Common myeloid progenitor, CD34-positive (primary cell): Measurements from ENCODE around the gene SPEM3.

Source experiments
- CTCF ChIA-PET: fragments of 350-600 bp; sonication (Branson Sonifier 250); formaldehyde crosslinking; loops from one replicate; lab custom pipeline; 2021; ENCODE audit warnings: antibody characterized with exemption; lab: Charles Lee
- POLR2A ChIA-PET: fragments of 350-600 bp; sonication (Branson Sonifier 250); formaldehyde crosslinking; loops from one replicate; lab custom pipeline; 2021; ENCODE audit warnings: antibody characterized with exemption; lab: Charles Lee
- DNase-seq, 3 donors: peaks; one replicate each; pipeline versions ENCODE4 v3.0.0 to v3.0.0-alpha.2; 2013
- H3K27ac ChIP-seq, 2 experiments: 1 replicate in 1 of 2; 2 replicates in 1 of 2; pipeline ENCODE4 v1.7.0; 2013; ENCODE audit warnings: inconsistent platforms in 2 of 2, low read length in 2 of 2, mild to moderate bottlenecking in 2 of 2, low read depth in 1 of 2, moderate library complexity in 1 of 2; ENCODE audit not compliant: severe bottlenecking in 2 of 2, insufficient read depth in 1 of 2, poor library complexity in 1 of 2
- H3K27me3 ChIP-seq, 5 experiments: replicated peaks in 2 of 5; 1 replicate in 3 of 5; 2 replicates in 2 of 5; pipeline versions ENCODE4 v1.6.1 to v1.7.0; 2013; ENCODE audit warnings: low read length in 4 of 5, mild to moderate bottlenecking in 2 of 5, moderate library complexity in 2 of 5, inconsistent platforms in 1 of 5; ENCODE audit not compliant: insufficient read depth in 5 of 5, control insufficient read depth in 4 of 5
- H3K36me3 ChIP-seq, 4 experiments: 1 replicate in 2 of 4; 2 replicates in 2 of 4; pipeline versions ENCODE4 v1.6.1 to v1.7.0; 2013; ENCODE audit warnings: low read length in 3 of 4, control low read depth in 1 of 4, mild to moderate bottlenecking in 1 of 4; ENCODE audit not compliant: control insufficient read depth in 4 of 4, insufficient read depth in 4 of 4
- H3K4me1 ChIP-seq, 4 experiments: 1 replicate in 3 of 4; 2 replicates in 1 of 4; pipeline versions ENCODE4 v1.6.1 to v1.7.1; 2013; ENCODE audit warnings: low read length in 3 of 4, mild to moderate bottlenecking in 3 of 4, control low read depth in 1 of 4, inconsistent platforms in 1 of 4, moderate library complexity in 1 of 4; ENCODE audit not compliant: control insufficient read depth in 4 of 4, insufficient read depth in 4 of 4; ENCODE audit errors: control extremely low read depth in 1 of 4
- H3K4me3 ChIP-seq, 7 experiments: 1 replicate in 4 of 7; 2 replicates in 3 of 7; pipeline versions ENCODE4 v1.5.1 to v1.7.0; 2013; ENCODE audit warnings: mild to moderate bottlenecking in 7 of 7, low read length in 6 of 7, moderate library complexity in 6 of 7, inconsistent platforms in 2 of 7, low read depth in 2 of 7, control low read depth in 1 of 7; ENCODE audit not compliant: insufficient read depth in 4 of 7, control insufficient read depth in 1 of 7; ENCODE audit errors: extremely low read depth in 1 of 7
- H3K9me3 ChIP-seq, 5 experiments: 1 replicate in 4 of 5; 2 replicates in 1 of 5; pipeline versions ENCODE4 v1.6.1 to v1.7.1; 2013; ENCODE audit warnings: low read length in 4 of 5, mild to moderate bottlenecking in 2 of 5, inconsistent platforms in 1 of 5, low read depth in 1 of 5, moderate library complexity in 1 of 5; ENCODE audit not compliant: control insufficient read depth in 4 of 5, insufficient read depth in 2 of 5; ENCODE audit errors: control extremely low read depth in 1 of 5
- WGBS: methylation state at CpG from one replicate; pipeline ENCODE4 v1.1.5; 2013; ENCODE audit not compliant: insufficient coverage; 5-methylcytosine and 5-hydroxymethylcytosine counted together

Gene SPEM3

GRCh38 chr17:7435676-7436555 is 7.3 kb downstream of the SPEM3 start:
- H3K4me3 ChIP-seq = peak overlapping the region; percentile 62 to 95 (median 86)
- peaks cover 0 to 55% (median 52%) of the 10 kb centered on the region in 4 experiments for H3K4me1 ChIP-seq
- peaks cover 0 to 32% (median 9%) of the 10 kb centered on the region in 5 experiments for H3K27me3 ChIP-seq
- POLR2A ChIA-PET = interaction anchor here (0.9 to 2.4 kb wide), 3 partner anchors 11 to 123 kb away, joined by 3 to 28 read pairs (median 6); partner anchors contain the start of genes POLR2A and TNFSF13
- no peaks in the 10 kb centered on the region for H3K9me3 ChIP-seq
- H3K36me3 ChIP-seq = no peaks in the 10 kb centered on the region
- WGBS = 10% methylated on average over 44 of the region's 49 CpGs
- peak; percentile 62 to 80 (median 71) for DNase-seq
- CTCF ChIA-PET = interaction anchor here (0.6 to 3.9 kb wide), 33 partner anchors 10 to 679 kb away, joined by 3 to 29 read pairs (median 5); partner anchors contain the start of genes PLSCR3, POLR2A, SENP3 and SPEM2
- H3K27ac ChIP-seq = peak overlapping the region; percentile 25 to 55

GRCh38 chr17:7436556-7437368 is 8.1 kb downstream of the SPEM3 start:
- H3K27me3 ChIP-seq = peaks cover 0 to 38% (median 13%) of the 10 kb centered on the region in 5 experiments
- ChIA-PET CTCF (interaction anchor here (0.6 to 3.9 kb wide), 38 partner anchors 9 to 680 kb away, joined by 3 to 29 read pairs (median 5); partner anchors contain the start of genes PLSCR3, POLR2A, SENP3 and SPEM2), POLR2A (interaction anchor here (0.9 to 2.4 kb wide), 7 partner anchors 10 to 66 kb away, joined by 3 to 28 read pairs (median 4); partner anchors contain the start of genes POLR2A and ZBTB4)
- peak; percentile 85 to 89 (median 88) for DNase-seq
- WGBS = 14% methylated on average over 86 of the region's 92 CpGs
- H3K9me3 ChIP-seq = no peaks in the 10 kb centered on the region
- peaks cover 0 to 59% (median 55%) of the 10 kb centered on the region in 4 experiments for H3K4me1 ChIP-seq
- no peaks in the 10 kb centered on the region for H3K36me3 ChIP-seq
- no peak overlapping the region for H3K27ac ChIP-seq
- H3K4me3 ChIP-seq = peak overlapping the region in 6 of 7 experiments; percentile 78 to 95 (median 86)

- Histone ChIP-seq H3K36me3 (no peaks in the 10 kb centered on the region), H3K27me3 (peaks cover 0 to 45% (median 15%) of the 10 kb centered on the region in 5 experiments), H3K4me3 (peak overlapping the region in 6 of 7 experiments; percentile 8 to 95 (median 68)), H3K27ac (no peak overlapping the region), H3K9me3 (no peaks in the 10 kb centered on the region), H3K4me1 (peaks cover 0 to 59% (median 55%) of the 10 kb centered on the region in 4 experiments)
- ChIA-PET POLR2A (interaction anchor here (0.9 to 2.4 kb wide), 7 partner anchors 9 to 65 kb away, joined by 3 to 28 read pairs (median 4); partner anchors contain the start of genes POLR2A and ZBTB4), CTCF (interaction anchor here (0.6 to 3.9 kb wide), 26 partner anchors 9 to 181 kb away, joined by 3 to 29 read pairs (median 6); partner anchors contain the start of genes PLSCR3, POLR2A, SENP3 and SPEM2)
- DNase-seq = no peak
- WGBS = 58% methylated on average over 17 of the region's 31 CpGs
Observed at GRCh38 chr17:7437369-7437863, 8.8 kb downstream of the SPEM3 start.

GRCh38 chr17:7437950-7438614 is 9.4 kb downstream of the SPEM3 start:
- H3K27ac ChIP-seq = no peak overlapping the region
- WGBS = 7% methylated on average over 29 of the region's 48 CpGs
- DNase-seq = peak in 2 of 3 donors; percentile 43 to 55
- peaks cover 0 to 59% (median 55%) of the 10 kb centered on the region in 4 experiments for H3K4me1 ChIP-seq
- H3K27me3 ChIP-seq = peaks cover 0 to 45% (median 15%) of the 10 kb centered on the region in 5 experiments
- H3K36me3 ChIP-seq = no peaks in the 10 kb centered on the region
- no peaks in the 10 kb centered on the region for H3K9me3 ChIP-seq
- ChIA-PET CTCF (interaction anchor here (1.0 to 3.9 kb wide), 5 partner anchors 42 to 83 kb away, joined by 3 to 28 read pairs (median 6); partner anchors contain the start of genes POLR2A, TMEM95 and ZBTB4), POLR2A (interaction anchor here (0.7 to 0.8 kb wide), 2 partner anchors 29 to 41 kb away, joined by 3 read pairs; partner anchors contain the start of gene ZBTB4)
- H3K4me3 ChIP-seq = peak overlapping the region in 6 of 7 experiments; percentile 30 to 95 (median 55)

- H3K4me3 ChIP-seq = peak overlapping the region in 5 of 7 experiments; percentile 30 to 95 (median 64)
- CTCF ChIA-PET = interaction anchor here (0.6 to 5.6 kb wide), 7 partner anchors 16 to 122 kb away, joined by 3 to 40 read pairs (median 6); partner anchors contain the start of genes POLR2A, TMEM95 and ZBTB4
Observed at GRCh38 chr17:7438656-7439460, 10.2 kb downstream of the SPEM3 start.

More at GRCh38 chr17:7438656-7439460, 10.2 kb downstream of the SPEM3 start:
- Histone ChIP-seq H3K4me1 (peaks cover 0 to 59% (median 55%) of the 10 kb centered on the region in 4 experiments), H3K27ac (no peak overlapping the region), H3K9me3 (no peaks in the 10 kb centered on the region), H3K36me3 (no peaks in the 10 kb centered on the region), H3K27me3 (peaks cover 0 to 50% (median 17%) of the 10 kb centered on the region in 5 experiments)
- DNase-seq = no peak
- POLR2A ChIA-PET = interaction anchor here (0.7 to 2.8 kb wide), 3 partner anchors 29 to 45 kb away, joined by 3 to 11 read pairs (median 3); partner anchors contain the start of genes POLR2A and ZBTB4
- 32% methylated on average over 4 of the region's 11 CpGs for WGBS
